Body of pancreas (tissue), 4 donors: ENCODE results near the gene TSHZ2.

Experiments
- POLR2A ChIP-seq, 3 donors: fragments of 450-650 bp; IDR thresholded peaks; one replicate each; pipeline ENCODE4 v1.6.1; 2016; ENCODE audit warnings: antibody characterized with exemption in 3 of 3, mild to moderate bottlenecking in 2 of 3
- TF ChIP-seq, protein P1 (sequence below), 7 experiments: fragments of 450-650 bp in 4 of 7; fragments of 200-600 bp in 3 of 7; sonication (generic) in 3 of 7; IDR thresholded peaks; one replicate each; pipeline ENCODE4 v1.5.1; 2016 to 2019; ENCODE audit warnings: antibody characterized with exemption in 7 of 7

GRCh38 chr20:53252002-53252401 lies 279.8 kb downstream of the TSHZ2 start:
- TF ChIP-seq, protein P1, sequence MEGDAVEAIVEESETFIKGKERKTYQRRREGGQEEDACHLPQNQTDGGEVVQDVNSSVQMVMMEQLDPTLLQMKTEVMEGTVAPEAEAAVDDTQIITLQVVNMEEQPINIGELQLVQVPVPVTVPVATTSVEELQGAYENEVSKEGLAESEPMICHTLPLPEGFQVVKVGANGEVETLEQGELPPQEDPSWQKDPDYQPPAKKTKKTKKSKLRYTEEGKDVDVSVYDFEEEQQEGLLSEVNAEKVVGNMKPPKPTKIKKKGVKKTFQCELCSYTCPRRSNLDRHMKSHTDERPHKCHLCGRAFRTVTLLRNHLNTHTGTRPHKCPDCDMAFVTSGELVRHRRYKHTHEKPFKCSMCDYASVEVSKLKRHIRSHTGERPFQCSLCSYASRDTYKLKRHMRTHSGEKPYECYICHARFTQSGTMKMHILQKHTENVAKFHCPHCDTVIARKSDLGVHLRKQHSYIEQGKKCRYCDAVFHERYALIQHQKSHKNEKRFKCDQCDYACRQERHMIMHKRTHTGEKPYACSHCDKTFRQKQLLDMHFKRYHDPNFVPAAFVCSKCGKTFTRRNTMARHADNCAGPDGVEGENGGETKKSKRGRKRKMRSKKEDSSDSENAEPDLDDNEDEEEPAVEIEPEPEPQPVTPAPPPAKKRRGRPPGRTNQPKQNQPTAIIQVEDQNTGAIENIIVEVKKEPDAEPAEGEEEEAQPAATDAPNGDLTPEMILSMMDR (IDR thresholded peaks at IDR 0.05) = no peak
- TF ChIP-seq POLR2A (IDR thresholded peaks at IDR 0.05) = no peak
